WTC11 (cell line): ENCODE data around the gene GALE. TPM values are rescaled to one million over a fixed set of nuclear protein-coding genes. Genes with fewer than 3 reads are reported as not detected.

ENCODE experiments used
- ATAC-seq: fragments of 200-7000 bp; cut with Tn5 transposase; 2 replicates; pipeline ENCODE4 v1.10.0; 2021; ENCODE audit warnings: mild to moderate bottlenecking, moderate library complexity
- CTCF ChIA-PET: fragments of 300-600 bp; sonication (Branson Sonifier 250); formaldehyde crosslinking; loops from one replicate; lab custom pipeline; 2021; ENCODE audit warnings: antibody characterized with exemption; lab: Charles Lee
- POLR2A ChIA-PET: fragments of 350-600 bp; sonication (Branson Sonifier 250); formaldehyde crosslinking; loops from one replicate; lab custom pipeline; 2021; ENCODE audit warnings: antibody characterized with exemption; lab: Charles Lee
- DNase-seq: peaks from one replicate; pipeline ENCODE4 v3.0.0; 2021; ENCODE audit warnings: low spot score
- H3K27ac Mint-ChIP-seq: 2 replicates; pipeline ENCODE4 v1.8.0; 2021; ENCODE audit warnings: mixed read lengths
- H3K27me3 Mint-ChIP-seq: 2 replicates; pipeline ENCODE4 v1.8.0; 2021; ENCODE audit warnings: low read depth, mild to moderate bottlenecking, moderate library complexity, mixed read lengths
- H3K36me3 Mint-ChIP-seq: 2 replicates; pipeline ENCODE4 v1.8.0; 2021; ENCODE audit warnings: mixed read lengths
- H3K4me1 Mint-ChIP-seq: 2 replicates; pipeline ENCODE4 v1.8.0; 2022; ENCODE audit warnings: mixed read lengths
- H3K4me3 Mint-ChIP-seq: 2 replicates; pipeline ENCODE4 v1.8.0; 2021; ENCODE audit warnings: mild to moderate bottlenecking, moderate library complexity, mixed read lengths
- H3K9me3 Mint-ChIP-seq: 2 replicates; pipeline ENCODE4 v1.8.0; 2021; ENCODE audit warnings: mixed read lengths
- AR ChIP-seq: fragments of 250-450 bp; sonication (Bioruptor Pico); IDR thresholded peaks from 2 replicates; pipeline ENCODE4 v1.9.0; 2021; ENCODE audit warnings: mild to moderate bottlenecking
- CREB1 ChIP-seq: sonication (generic); formaldehyde crosslinking; IDR thresholded peaks from 2 replicates; pipeline ENCODE4 v1.8.0; 2023; ENCODE audit warnings: mild to moderate bottlenecking, missing genetic modification reagents
- FOXP1 ChIP-seq: sonication (generic); formaldehyde crosslinking; IDR thresholded peaks from 2 replicates; pipeline ENCODE4 v1.8.0; 2022; ENCODE audit warnings: missing genetic modification reagents, mild to moderate bottlenecking, moderate library complexity, borderline replicate concordance
- GTF2I ChIP-seq: fragments of 250-450 bp; sonication (Bioruptor Pico); conservative IDR thresholded peaks from 2 replicates; pipeline ENCODE4 v1.4.0; 2021; ENCODE audit warnings: mild to moderate bottlenecking
- HMGA2 ChIP-seq: fragments of 250-450 bp; sonication (Bioruptor Pico); IDR thresholded peaks from 2 replicates; pipeline ENCODE4 v1.4.0; 2021; ENCODE audit warnings: mild to moderate bottlenecking, moderate library complexity
- JUN ChIP-seq: sonication (generic); formaldehyde crosslinking; IDR thresholded peaks from 2 replicates; pipeline ENCODE4 v1.8.0; 2023; ENCODE audit warnings: mild to moderate bottlenecking, missing genetic modification reagents
- MAX ChIP-seq: sonication (generic); formaldehyde crosslinking; IDR thresholded peaks from 2 replicates; pipeline ENCODE4 v1.8.0; 2022; ENCODE audit warnings: mild to moderate bottlenecking, missing genetic modification reagents
- MLX ChIP-seq: sonication (generic); formaldehyde crosslinking; IDR thresholded peaks from 2 replicates; pipeline ENCODE4 v1.8.1; 2023; ENCODE audit warnings: mild to moderate bottlenecking, missing genetic modification reagents, moderate library complexity
- NFYB ChIP-seq: sonication (generic); formaldehyde crosslinking; conservative IDR thresholded peaks from 2 replicates; pipeline ENCODE4 v1.8.0; 2022; ENCODE audit warnings: low read depth, missing genetic modification reagents
- NR3C1 ChIP-seq: sonication (generic); formaldehyde crosslinking; conservative IDR thresholded peaks from 2 replicates; pipeline ENCODE4 v1.8.1; 2023; ENCODE audit warnings: low read depth, mild to moderate bottlenecking, missing genetic modification reagents
- OVOL2 ChIP-seq: fragments of 250-450 bp; sonication (Bioruptor Pico); IDR thresholded peaks from 2 replicates; pipeline ENCODE4 v1.9.0; 2021; ENCODE audit warnings: mild to moderate bottlenecking, borderline replicate concordance
- SP1 ChIP-seq: sonication (generic); formaldehyde crosslinking; conservative IDR thresholded peaks from 2 replicates; pipeline ENCODE4 v1.8.1; 2022; ENCODE audit warnings: missing genetic modification reagents
- TEAD4 ChIP-seq: sonication (generic); formaldehyde crosslinking; IDR thresholded peaks from 2 replicates; pipeline ENCODE4 v1.8.0; 2022; ENCODE audit warnings: mild to moderate bottlenecking, missing genetic modification reagents
- ZBTB21 ChIP-seq: sonication (generic); formaldehyde crosslinking; IDR thresholded peaks from 2 replicates; pipeline ENCODE4 v1.8.1; 2023; ENCODE audit warnings: mild to moderate bottlenecking, missing genetic modification reagents, borderline replicate concordance
- ZNF416 ChIP-seq: fragments of 250-450 bp; sonication (Bioruptor Pico); IDR thresholded peaks from 2 replicates; pipeline ENCODE4 v1.9.0; 2021; ENCODE audit warnings: mild to moderate bottlenecking, inconsistent platforms
- ZNF423 ChIP-seq: fragments of 250-450 bp; sonication (Bioruptor Pico); IDR thresholded peaks from 2 replicates; pipeline ENCODE4 v2.1.2; 2022; ENCODE audit warnings: mild to moderate bottlenecking, moderate library complexity
- ZNF512 ChIP-seq: sonication (generic); formaldehyde crosslinking; IDR thresholded peaks from 2 replicates; pipeline ENCODE4 v1.8.1; 2022; ENCODE audit warnings: missing genetic modification reagents, borderline replicate concordance
- total RNA-seq: library from RNA; stranded (reverse); gene quantifications from 3 replicates; pipeline ENCODE4 v1.2.3, GENCODE V29; 2021
- TF ChIP-seq, protein P1 (sequence below): sonication (generic); formaldehyde crosslinking; IDR thresholded peaks from 2 replicates; pipeline ENCODE4 v1.8.0; 2022; ENCODE audit warnings: mild to moderate bottlenecking, missing genetic modification reagents
- TF ChIP-seq, protein P2 (sequence below): sonication (generic); formaldehyde crosslinking; IDR thresholded peaks from 2 replicates; pipeline ENCODE4 v1.8.1; 2023; ENCODE audit warnings: mild to moderate bottlenecking, moderate library complexity, missing genetic modification reagents
- TF ChIP-seq, protein P3 (sequence below): sonication (generic); formaldehyde crosslinking; IDR thresholded peaks from 2 replicates; pipeline ENCODE4 v1.8.1; 2023; ENCODE audit warnings: mild to moderate bottlenecking, missing genetic modification reagents
- TF ChIP-seq, protein P4 (sequence below): sonication (generic); formaldehyde crosslinking; conservative IDR thresholded peaks from 2 replicates; pipeline ENCODE4 v1.8.1; 2022; ENCODE audit warnings: mild to moderate bottlenecking, missing genetic modification reagents
- TF ChIP-seq, protein P5 (sequence below): fragments of 250-450 bp; sonication (Bioruptor Pico); IDR thresholded peaks from 2 replicates; pipeline ENCODE4 v2.1.2; 2022; ENCODE audit warnings: mild to moderate bottlenecking, moderate library complexity
- TF ChIP-seq, protein P6 (sequence below): fragments of 200-600 bp; IDR thresholded peaks from 2 replicates; pipeline ENCODE4 v1.8.0; 2022; ENCODE audit warnings: antibody characterized with exemption

GALE gene
- total RNA-seq, 1 experiment from 2014 or later, result 30.3 TPM

GRCh38 chr1:23807453-23807852, 6.9 kb upstream of the GALE start:
- no peak for TF ChIP-seq GTF2I (CRISPR knock-in tag)
- TF ChIP-seq NFYB (CRISPR knock-in tag), result no peak
- TF ChIP-seq, protein P1, sequence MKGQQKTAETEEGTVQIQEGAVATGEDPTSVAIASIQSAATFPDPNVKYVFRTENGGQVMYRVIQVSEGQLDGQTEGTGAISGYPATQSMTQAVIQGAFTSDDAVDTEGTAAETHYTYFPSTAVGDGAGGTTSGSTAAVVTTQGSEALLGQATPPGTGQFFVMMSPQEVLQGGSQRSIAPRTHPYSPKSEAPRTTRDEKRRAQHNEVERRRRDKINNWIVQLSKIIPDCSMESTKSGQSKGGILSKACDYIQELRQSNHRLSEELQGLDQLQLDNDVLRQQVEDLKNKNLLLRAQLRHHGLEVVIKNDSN (CRISPR knock-in tag), result no peak
- TF ChIP-seq MLX, result no peak
- no peak for TF ChIP-seq MAX (CRISPR knock-in tag)
- TF ChIP-seq, protein P2, sequence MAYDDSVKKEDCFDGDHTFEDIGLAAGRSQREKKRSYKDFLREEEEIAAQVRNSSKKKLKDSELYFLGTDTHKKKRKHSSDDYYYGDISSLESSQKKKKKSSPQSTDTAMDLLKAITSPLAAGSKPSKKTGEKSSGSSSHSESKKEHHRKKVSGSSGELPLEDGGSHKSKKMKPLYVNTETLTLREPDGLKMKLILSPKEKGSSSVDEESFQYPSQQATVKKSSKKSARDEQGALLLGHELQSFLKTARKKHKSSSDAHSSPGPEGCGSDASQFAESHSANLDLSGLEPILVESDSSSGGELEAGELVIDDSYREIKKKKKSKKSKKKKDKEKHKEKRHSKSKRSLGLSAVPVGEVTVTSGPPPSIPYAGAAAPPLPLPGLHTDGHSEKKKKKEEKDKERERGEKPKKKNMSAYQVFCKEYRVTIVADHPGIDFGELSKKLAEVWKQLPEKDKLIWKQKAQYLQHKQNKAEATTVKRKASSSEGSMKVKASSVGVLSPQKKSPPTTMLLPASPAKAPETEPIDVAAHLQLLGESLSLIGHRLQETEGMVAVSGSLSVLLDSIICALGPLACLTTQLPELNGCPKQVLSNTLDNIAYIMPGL, result no peak
- TF ChIP-seq ZNF416 (CRISPR knock-in tag), result no peak
- TF ChIP-seq NR3C1 (CRISPR knock-in tag), result no peak
- TF ChIP-seq, protein P3, sequence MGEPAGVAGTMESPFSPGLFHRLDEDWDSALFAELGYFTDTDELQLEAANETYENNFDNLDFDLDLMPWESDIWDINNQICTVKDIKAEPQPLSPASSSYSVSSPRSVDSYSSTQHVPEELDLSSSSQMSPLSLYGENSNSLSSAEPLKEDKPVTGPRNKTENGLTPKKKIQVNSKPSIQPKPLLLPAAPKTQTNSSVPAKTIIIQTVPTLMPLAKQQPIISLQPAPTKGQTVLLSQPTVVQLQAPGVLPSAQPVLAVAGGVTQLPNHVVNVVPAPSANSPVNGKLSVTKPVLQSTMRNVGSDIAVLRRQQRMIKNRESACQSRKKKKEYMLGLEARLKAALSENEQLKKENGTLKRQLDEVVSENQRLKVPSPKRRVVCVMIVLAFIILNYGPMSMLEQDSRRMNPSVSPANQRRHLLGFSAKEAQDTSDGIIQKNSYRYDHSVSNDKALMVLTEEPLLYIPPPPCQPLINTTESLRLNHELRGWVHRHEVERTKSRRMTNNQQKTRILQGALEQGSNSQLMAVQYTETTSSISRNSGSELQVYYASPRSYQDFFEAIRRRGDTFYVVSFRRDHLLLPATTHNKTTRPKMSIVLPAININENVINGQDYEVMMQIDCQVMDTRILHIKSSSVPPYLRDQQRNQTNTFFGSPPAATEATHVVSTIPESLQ (CRISPR knock-in tag), result no peak
- no peak for TF ChIP-seq FOXP1 (CRISPR knock-in tag)
- no peak for TF ChIP-seq ZNF512 (CRISPR knock-in tag)
- no peak for TF ChIP-seq ZNF423 (CRISPR knock-in tag)
- no peak for TF ChIP-seq SP1 (CRISPR knock-in tag)
- TF ChIP-seq, protein P4, sequence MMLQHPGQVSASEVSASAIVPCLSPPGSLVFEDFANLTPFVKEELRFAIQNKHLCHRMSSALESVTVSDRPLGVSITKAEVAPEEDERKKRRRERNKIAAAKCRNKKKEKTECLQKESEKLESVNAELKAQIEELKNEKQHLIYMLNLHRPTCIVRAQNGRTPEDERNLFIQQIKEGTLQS (CRISPR knock-in tag), result no peak
- TF ChIP-seq HMGA2 (CRISPR knock-in tag), result no peak
- no peak for TF ChIP-seq TEAD4 (CRISPR knock-in tag)
- TF ChIP-seq ZBTB21 (CRISPR knock-in tag), result no peak
- TF ChIP-seq JUN (CRISPR knock-in tag), result no peak
- TF ChIP-seq, all 79 proteins: peak for 0
- Mint-ChIP-seq H3K4me1 (peaks cover 7% of the 10 kb centered on the region), H3K9me3 (no peaks in the 10 kb centered on the region), H3K4me3 (no peak overlapping the region), H3K36me3 (no peaks in the 10 kb centered on the region), H3K27me3 (peaks cover 3% of the 10 kb centered on the region), H3K27ac (no peak overlapping the region)
- no peak for DNase-seq
- ChIA-PET POLR2A (no interaction called here), CTCF (interaction anchor here (0.8 to 4.7 kb wide), 3 partner anchors 109 to 264 kb away, joined by 3 to 98 read pairs (median 3); no protein-coding TSS in a partner anchor)
- no peak for ATAC-seq

GRCh38 chr1:23806280-23806679, 5.7 kb upstream of the GALE start:
- no peaks in the 10 kb centered on the region for H3K9me3 Mint-ChIP-seq
- peaks cover 10% of the 10 kb centered on the region for H3K4me1 Mint-ChIP-seq
- ATAC-seq (no peak), DNase-seq (no peak)
- no peak overlapping the region for H3K27ac Mint-ChIP-seq
- H3K4me3 Mint-ChIP-seq, result no peak overlapping the region
- CTCF ChIA-PET, result interaction anchor here (0.6 to 1.6 kb wide), 4 partner anchors 34 to 148 kb away, joined by 3 to 5 read pairs (median 4); no protein-coding TSS in a partner anchor
- peaks cover 14% of the 10 kb centered on the region for H3K27me3 Mint-ChIP-seq
- H3K36me3 Mint-ChIP-seq, result no peaks in the 10 kb centered on the region
- POLR2A ChIA-PET, result no interaction called here
- no peak for TF ChIP-seq CREB1 (CRISPR knock-in tag)
- TF ChIP-seq AR (CRISPR knock-in tag), result no peak
- TF ChIP-seq, protein P5, sequence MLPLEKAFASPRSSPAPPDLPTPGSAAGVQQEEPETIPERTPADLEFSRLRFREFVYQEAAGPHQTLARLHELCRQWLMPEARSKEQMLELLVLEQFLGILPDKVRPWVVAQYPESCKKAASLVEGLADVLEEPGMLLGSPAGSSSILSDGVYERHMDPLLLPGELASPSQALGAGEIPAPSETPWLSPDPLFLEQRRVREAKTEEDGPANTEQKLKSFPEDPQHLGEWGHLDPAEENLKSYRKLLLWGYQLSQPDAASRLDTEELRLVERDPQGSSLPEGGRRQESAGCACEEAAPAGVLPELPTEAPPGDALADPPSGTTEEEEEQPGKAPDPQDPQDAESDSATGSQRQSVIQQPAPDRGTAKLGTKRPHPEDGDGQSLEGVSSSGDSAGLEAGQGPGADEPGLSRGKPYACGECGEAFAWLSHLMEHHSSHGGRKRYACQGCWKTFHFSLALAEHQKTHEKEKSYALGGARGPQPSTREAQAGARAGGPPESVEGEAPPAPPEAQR (CRISPR knock-in tag), result no peak
- TF ChIP-seq, protein P6, sequence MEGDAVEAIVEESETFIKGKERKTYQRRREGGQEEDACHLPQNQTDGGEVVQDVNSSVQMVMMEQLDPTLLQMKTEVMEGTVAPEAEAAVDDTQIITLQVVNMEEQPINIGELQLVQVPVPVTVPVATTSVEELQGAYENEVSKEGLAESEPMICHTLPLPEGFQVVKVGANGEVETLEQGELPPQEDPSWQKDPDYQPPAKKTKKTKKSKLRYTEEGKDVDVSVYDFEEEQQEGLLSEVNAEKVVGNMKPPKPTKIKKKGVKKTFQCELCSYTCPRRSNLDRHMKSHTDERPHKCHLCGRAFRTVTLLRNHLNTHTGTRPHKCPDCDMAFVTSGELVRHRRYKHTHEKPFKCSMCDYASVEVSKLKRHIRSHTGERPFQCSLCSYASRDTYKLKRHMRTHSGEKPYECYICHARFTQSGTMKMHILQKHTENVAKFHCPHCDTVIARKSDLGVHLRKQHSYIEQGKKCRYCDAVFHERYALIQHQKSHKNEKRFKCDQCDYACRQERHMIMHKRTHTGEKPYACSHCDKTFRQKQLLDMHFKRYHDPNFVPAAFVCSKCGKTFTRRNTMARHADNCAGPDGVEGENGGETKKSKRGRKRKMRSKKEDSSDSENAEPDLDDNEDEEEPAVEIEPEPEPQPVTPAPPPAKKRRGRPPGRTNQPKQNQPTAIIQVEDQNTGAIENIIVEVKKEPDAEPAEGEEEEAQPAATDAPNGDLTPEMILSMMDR, result no peak
- TF ChIP-seq OVOL2 (CRISPR knock-in tag), result no peak
